Measurements from ENCODE around the gene TFG. TPM values are rescaled to one million over a fixed set of nuclear protein-coding genes. Genes with fewer than 3 reads are reported as not detected.

Gene TFG
- total and polyA plus RNA-seq, 4 experiments from 2014 or later = 42.3 to 56.6 (median 47.8) TPM

DNA sequence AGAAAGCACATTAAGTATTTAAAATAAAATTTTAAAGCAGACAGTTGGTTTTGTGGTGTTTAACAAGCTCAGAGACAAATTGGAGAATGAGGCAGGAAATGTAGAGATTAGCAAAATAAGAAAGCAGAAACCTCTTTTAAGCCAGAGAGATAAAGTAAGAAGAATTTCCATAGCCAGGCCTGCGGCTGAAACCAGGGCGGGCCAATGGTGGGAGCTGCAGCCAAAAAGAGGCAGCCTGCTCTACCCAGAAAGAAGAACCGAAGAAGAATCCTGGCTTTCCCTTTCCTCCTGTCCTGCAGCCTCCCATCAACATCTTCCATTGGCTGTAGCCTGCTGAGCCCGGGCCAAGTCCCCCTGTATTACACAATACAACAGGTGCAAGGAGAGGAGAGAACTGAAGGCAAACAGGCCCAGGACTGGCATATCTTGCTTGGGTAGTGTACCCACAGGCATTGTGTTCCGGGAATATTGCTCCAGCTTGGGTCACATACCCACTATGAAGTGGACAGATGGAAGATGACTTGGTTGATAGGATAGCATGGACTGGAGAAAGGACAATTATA is 11.5 kb upstream of the TFG start:
- no peaks in the 10 kb centered on the region for H3K9me3 ChIP-seq (ENCODE audit: control insufficient read depth in 1 of 2, low read length in 2 of 2)
- Mint-ChIP-seq H3K4me3 (no peak overlapping the region), H3K27me3 (peaks cover 35 to 41% of the 10 kb centered on the region in 2 donors), H3K27ac (no peak overlapping the region), H3K4me1 (no peaks in the 10 kb centered on the region), H3K36me3 (no peaks in the 10 kb centered on the region), H3K9me3 (peaks cover 0 to 4% (median 0%) of the 10 kb centered on the region in 8 donors)
- H3K27me3 ChIP-seq (ENCODE audit: insufficient read depth, low read length) = peaks cover 3% of the 10 kb centered on the region
- POLR2A ChIA-PET (ENCODE audit: partially characterized antibody) = no interaction called here
- no peak overlapping the region for H3K4me3 ChIP-seq (ENCODE audit: low read length in 2 of 2)
- H3K4me1 ChIP-seq (ENCODE audit: insufficient read depth, low read length) = no peaks in the 10 kb centered on the region
- H3K36me3 ChIP-seq (ENCODE audit: insufficient read depth, low read length) = no peaks in the 10 kb centered on the region
- no peak overlapping the region for H3K27ac ChIP-seq (ENCODE audit: low read depth, low read length)
- intact Hi-C loops (cut with micrococcal nuclease) = no loop called here
- CTCF ChIA-PET (ENCODE audit: partially characterized antibody) = interaction anchor here (0.6 kb wide), 1 partner anchor 24 kb away, joined by 3 read pairs; no protein-coding TSS in a partner anchor
- DNase-seq = no peak

DNA sequence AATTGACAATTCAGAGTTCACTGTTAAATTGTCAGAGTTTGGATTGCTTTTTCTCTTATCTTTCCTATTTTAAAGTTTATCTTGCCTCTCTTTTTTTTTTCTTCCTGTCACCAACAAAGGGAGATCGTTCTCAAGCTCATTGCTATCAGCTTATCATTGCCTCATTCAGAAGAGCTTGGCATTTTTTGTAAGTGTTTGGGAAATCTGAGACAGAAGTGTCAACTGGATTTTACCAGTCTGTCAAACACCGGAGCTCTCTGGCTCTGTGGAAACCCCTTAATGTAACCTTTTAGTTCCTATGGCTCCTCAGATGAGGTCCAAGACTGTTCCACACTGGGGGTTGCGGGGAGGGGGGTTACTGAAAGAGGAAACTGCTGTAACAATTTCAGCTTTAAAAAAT is 10.6 kb upstream of the TFG start:
- ChIA-PET CTCF (ENCODE audit: partially characterized antibody) (no interaction called here), POLR2A (ENCODE audit: partially characterized antibody) (no interaction called here)
- no peak overlapping the region for H3K4me3 ChIP-seq (ENCODE audit: low read length in 2 of 2)
- Mint-ChIP-seq H3K27me3 (peaks cover 35 to 39% of the 10 kb centered on the region in 2 donors), H3K36me3 (no peaks in the 10 kb centered on the region), H3K4me1 (no peaks in the 10 kb centered on the region), H3K27ac (no peak overlapping the region), H3K9me3 (peaks cover 0 to 4% (median 0%) of the 10 kb centered on the region in 8 donors), H3K4me3 (no peak overlapping the region)
- DNase-seq = no peak
- no peaks in the 10 kb centered on the region for H3K4me1 ChIP-seq (ENCODE audit: insufficient read depth, low read length)
- H3K36me3 ChIP-seq (ENCODE audit: insufficient read depth, low read length) = no peaks in the 10 kb centered on the region
- no peak overlapping the region for H3K27ac ChIP-seq (ENCODE audit: low read depth, low read length)
- intact Hi-C loops (cut with micrococcal nuclease) = no loop called here
- peaks cover 3% of the 10 kb centered on the region for H3K27me3 ChIP-seq (ENCODE audit: insufficient read depth, low read length)
- H3K9me3 ChIP-seq (ENCODE audit: control insufficient read depth in 1 of 2, low read length in 2 of 2) = no peaks in the 10 kb centered on the region

DNA sequence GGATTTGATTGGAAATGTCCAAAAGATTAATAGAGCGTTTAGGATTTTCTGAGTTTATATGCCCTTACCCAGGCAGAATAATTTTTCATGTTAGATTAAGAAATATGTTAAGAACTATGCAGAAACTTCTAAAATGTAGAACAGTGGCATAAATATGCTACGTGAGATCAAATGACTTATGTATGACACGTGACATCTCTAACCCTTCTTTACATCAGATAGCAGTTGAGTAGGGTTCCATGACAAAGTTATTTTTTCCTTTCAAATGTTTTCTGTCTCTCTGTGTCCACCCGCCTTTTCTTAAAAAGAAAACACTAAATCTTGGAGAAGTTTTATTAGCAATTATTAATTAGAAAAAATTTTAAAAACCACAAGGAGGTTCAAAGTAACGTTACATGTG is 8.6 kb upstream of the TFG start:
- H3K36me3 Mint-ChIP-seq = peaks cover 0 to 3% of the 10 kb centered on the region in 2 donors
- CTCF ChIA-PET (ENCODE audit: partially characterized antibody) = no interaction called here
- Histone ChIP-seq H3K4me1 (ENCODE audit: insufficient read depth, low read length) (no peaks in the 10 kb centered on the region), H3K4me3 (ENCODE audit: low read length in 2 of 2) (no peak overlapping the region), H3K9me3 (ENCODE audit: control insufficient read depth in 1 of 2, low read length in 2 of 2) (no peaks in the 10 kb centered on the region), H3K36me3 (ENCODE audit: insufficient read depth, low read length) (no peaks in the 10 kb centered on the region), H3K27me3 (ENCODE audit: insufficient read depth, low read length) (no peaks in the 10 kb centered on the region), H3K27ac (ENCODE audit: low read depth, low read length) (no peak overlapping the region)
- intact Hi-C loops (cut with micrococcal nuclease) = no loop called here
- H3K4me1 Mint-ChIP-seq = no peaks in the 10 kb centered on the region
- H3K9me3 Mint-ChIP-seq = peaks cover 0 to 4% (median 0%) of the 10 kb centered on the region in 8 donors
- H3K27ac Mint-ChIP-seq = no peak overlapping the region
- no peak overlapping the region for H3K4me3 Mint-ChIP-seq
- POLR2A ChIA-PET (ENCODE audit: partially characterized antibody) = no interaction called here
- peaks cover 25 to 31% of the 10 kb centered on the region in 2 donors for H3K27me3 Mint-ChIP-seq
- DNase-seq = no peak

DNA sequence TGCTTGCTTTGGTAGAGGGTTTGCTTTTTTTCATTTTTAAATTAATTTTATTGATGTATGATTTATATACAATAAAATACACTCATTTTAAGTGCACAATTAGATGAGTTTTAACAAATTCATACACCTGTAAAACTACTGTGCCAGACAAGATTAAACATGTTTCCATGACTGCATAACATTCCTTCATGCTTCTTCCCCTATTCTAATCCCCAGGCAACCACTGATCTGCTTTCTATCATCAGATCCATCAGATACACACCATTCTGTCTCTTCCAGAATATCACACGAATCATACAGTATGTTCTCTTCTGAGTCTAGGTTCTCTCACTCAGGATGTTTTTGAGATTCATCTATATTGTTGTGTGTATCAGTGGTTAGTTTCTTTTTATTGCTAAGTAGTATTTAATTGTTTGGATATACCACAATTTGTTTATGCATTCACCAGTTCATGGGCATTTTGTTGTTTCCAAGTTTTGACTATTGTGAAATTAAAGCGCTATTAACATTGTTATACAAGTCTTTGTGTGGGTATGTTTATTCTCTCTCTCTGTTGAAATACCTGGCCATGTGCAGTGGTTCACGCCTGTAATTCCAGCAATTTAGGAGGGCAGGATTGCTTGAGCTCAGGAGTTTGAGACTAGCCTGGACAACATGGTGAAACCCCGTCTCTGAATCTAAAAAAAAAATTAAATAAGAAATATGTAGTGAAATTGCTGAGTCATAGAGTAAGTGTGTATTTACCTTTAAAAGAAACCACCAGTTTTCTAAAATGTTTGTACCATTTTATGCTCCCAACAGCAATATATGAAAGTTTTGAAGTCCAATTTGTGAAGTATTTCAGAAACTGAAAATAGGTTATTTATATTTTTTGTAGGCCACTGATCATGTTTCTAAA is 7.0 kb upstream of the TFG start:
- no peaks in the 10 kb centered on the region for H3K36me3 ChIP-seq (ENCODE audit: insufficient read depth, low read length)
- no peaks in the 10 kb centered on the region for H3K27me3 ChIP-seq (ENCODE audit: insufficient read depth, low read length)
- H3K4me3 Mint-ChIP-seq = no peak overlapping the region
- H3K4me3 ChIP-seq (ENCODE audit: low read length in 2 of 2) = no peak overlapping the region
- H3K36me3 Mint-ChIP-seq = peaks cover 0 to 4% of the 10 kb centered on the region in 2 donors
- no peak overlapping the region for H3K27ac Mint-ChIP-seq
- ChIA-PET CTCF (ENCODE audit: partially characterized antibody) (no interaction called here), POLR2A (ENCODE audit: partially characterized antibody) (no interaction called here)
- H3K27me3 Mint-ChIP-seq = peaks cover 16 to 20% of the 10 kb centered on the region in 2 donors
- H3K4me1 ChIP-seq (ENCODE audit: insufficient read depth, low read length) = no peaks in the 10 kb centered on the region
- peaks cover 0 to 4% (median 0%) of the 10 kb centered on the region in 8 donors for H3K9me3 Mint-ChIP-seq
- no peak overlapping the region for H3K27ac ChIP-seq (ENCODE audit: low read depth, low read length)
- intact Hi-C loops (cut with micrococcal nuclease) = no loop called here
- H3K9me3 ChIP-seq (ENCODE audit: control insufficient read depth in 1 of 2, low read length in 2 of 2) = no peaks in the 10 kb centered on the region
- no peak for DNase-seq
- no peaks in the 10 kb centered on the region for H3K4me1 Mint-ChIP-seq

DNA sequence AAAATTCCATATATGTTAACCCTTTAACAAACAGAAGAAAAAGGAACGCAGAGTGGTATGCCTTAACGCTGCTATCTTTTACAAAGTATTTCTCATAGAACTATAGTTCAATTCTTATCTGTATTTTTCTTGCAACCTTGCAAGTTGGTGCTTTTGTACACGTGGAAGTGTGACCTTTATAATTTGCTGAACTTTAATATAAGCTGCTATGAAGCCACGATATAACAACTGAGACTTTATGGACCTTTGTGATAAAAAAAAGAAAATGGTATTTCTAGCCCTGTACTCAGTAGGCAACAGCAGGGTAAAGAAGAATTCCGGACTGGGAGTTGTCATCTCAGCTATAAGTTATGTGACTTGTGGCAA is 6.3 kb upstream of the TFG start:
- H3K9me3 Mint-ChIP-seq = peaks cover 0 to 4% (median 0%) of the 10 kb centered on the region in 8 donors
- Histone ChIP-seq H3K4me1 (ENCODE audit: insufficient read depth, low read length) (no peaks in the 10 kb centered on the region), H3K36me3 (ENCODE audit: insufficient read depth, low read length) (no peaks in the 10 kb centered on the region), H3K9me3 (ENCODE audit: control insufficient read depth in 1 of 2, low read length in 2 of 2) (no peaks in the 10 kb centered on the region), H3K27ac (ENCODE audit: low read depth, low read length) (no peak overlapping the region), H3K4me3 (ENCODE audit: low read length in 2 of 2) (no peak overlapping the region), H3K27me3 (ENCODE audit: insufficient read depth, low read length) (no peaks in the 10 kb centered on the region)
- H3K36me3 Mint-ChIP-seq = peaks cover 0 to 4% of the 10 kb centered on the region in 2 donors
- H3K4me1 Mint-ChIP-seq = peaks cover 0 to 2% (median 0%) of the 10 kb centered on the region in 4 donors
- H3K4me3 Mint-ChIP-seq = no peak overlapping the region
- H3K27me3 Mint-ChIP-seq = peaks cover 16 to 20% of the 10 kb centered on the region in 2 donors
- ChIA-PET CTCF (ENCODE audit: partially characterized antibody) (no interaction called here), POLR2A (ENCODE audit: partially characterized antibody) (no interaction called here)
- intact Hi-C loops (cut with micrococcal nuclease) = no loop called here
- H3K27ac Mint-ChIP-seq = no peak overlapping the region
- no peak for DNase-seq

DNA sequence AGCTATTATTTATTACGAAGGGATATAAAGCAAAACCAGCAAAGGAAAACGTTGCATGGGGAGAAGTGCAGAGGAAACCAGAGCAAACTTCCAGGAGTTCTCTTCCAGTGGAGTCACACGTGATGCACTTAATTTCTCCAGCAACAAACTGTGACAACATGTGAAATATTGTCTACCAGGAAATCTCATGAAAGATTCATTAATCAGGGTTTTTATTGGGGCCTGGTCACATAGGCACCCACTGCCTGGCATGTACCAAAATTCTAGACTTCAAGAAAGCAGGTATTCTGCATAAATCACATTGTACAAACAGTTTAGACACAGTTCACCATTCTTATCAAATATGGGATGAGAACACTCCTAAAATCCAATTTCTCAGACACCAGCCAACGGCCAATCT is 5.4 kb upstream of the TFG start:
- no peak overlapping the region for H3K4me3 ChIP-seq (ENCODE audit: low read length in 2 of 2)
- peaks cover 0 to 4% (median 0%) of the 10 kb centered on the region in 8 donors for H3K9me3 Mint-ChIP-seq
- intact Hi-C loops (cut with micrococcal nuclease) = no loop called here
- no peaks in the 10 kb centered on the region for H3K36me3 ChIP-seq (ENCODE audit: insufficient read depth, low read length)
- DNase-seq = no peak
- CTCF ChIA-PET (ENCODE audit: partially characterized antibody) = no interaction called here
- no peak overlapping the region for H3K27ac Mint-ChIP-seq
- POLR2A ChIA-PET (ENCODE audit: partially characterized antibody) = no interaction called here
- peaks cover 13% of the 10 kb centered on the region in 2 donors for H3K27me3 Mint-ChIP-seq
- no peak overlapping the region for H3K27ac ChIP-seq (ENCODE audit: low read depth, low read length)
- H3K4me1 ChIP-seq (ENCODE audit: insufficient read depth, low read length) = peaks cover 6% of the 10 kb centered on the region
- no peak overlapping the region for H3K4me3 Mint-ChIP-seq
- no peaks in the 10 kb centered on the region for H3K9me3 ChIP-seq (ENCODE audit: control insufficient read depth in 1 of 2, low read length in 2 of 2)
- peaks cover 5 to 11% (median 5%) of the 10 kb centered on the region in 4 donors for H3K4me1 Mint-ChIP-seq
- H3K27me3 ChIP-seq (ENCODE audit: insufficient read depth, low read length) = no peaks in the 10 kb centered on the region
- peaks cover under 1 to 4% of the 10 kb centered on the region in 2 donors for H3K36me3 Mint-ChIP-seq

DNA sequence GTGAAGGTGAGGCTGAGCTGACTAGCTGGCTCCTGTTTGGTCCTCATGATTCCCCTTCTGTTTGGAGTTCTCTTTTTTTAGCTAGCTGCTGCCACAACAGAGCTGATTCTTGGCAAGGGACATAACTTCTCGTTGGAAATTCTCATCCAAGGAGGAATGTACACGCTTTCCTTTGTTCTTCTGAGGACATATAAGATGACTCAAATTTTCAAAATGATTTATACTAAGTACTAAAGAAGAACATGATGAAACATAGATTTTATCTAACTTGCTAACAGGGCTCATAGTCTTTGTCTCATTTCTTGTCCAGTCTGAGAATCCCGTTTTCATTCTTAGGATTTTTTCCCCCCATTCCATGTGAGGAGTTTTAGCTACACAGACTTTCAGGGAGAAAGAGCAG is 2.9 kb upstream of the TFG start:
- no peak overlapping the region for H3K4me3 ChIP-seq (ENCODE audit: low read length in 2 of 2)
- intact Hi-C loops (cut with micrococcal nuclease) = loop anchor here (5.0 kb wide), 2 partner anchors 114 to 889 kb away; partner anchors contain the start of gene CMSS1
- Mint-ChIP-seq H3K4me1 (peaks cover 14 to 26% (median 17%) of the 10 kb centered on the region in 4 donors), H3K9me3 (peaks cover 0 to 4% (median 0%) of the 10 kb centered on the region in 8 donors), H3K36me3 (peaks cover 7 to 10% of the 10 kb centered on the region in 2 donors), H3K27ac (no peak overlapping the region), H3K4me3 (no peak overlapping the region), H3K27me3 (peaks cover 3 to 6% of the 10 kb centered on the region in 2 donors)
- H3K4me1 ChIP-seq (ENCODE audit: insufficient read depth, low read length) = peaks cover 21% of the 10 kb centered on the region
- DNase-seq = no peak
- ChIA-PET CTCF (ENCODE audit: partially characterized antibody) (interaction anchor here (1.0 to 1.4 kb wide), 2 partner anchors 9 to 117 kb away, joined by 3 to 4 read pairs; no protein-coding TSS in a partner anchor), POLR2A (ENCODE audit: partially characterized antibody) (no interaction called here)
- no peak overlapping the region for H3K27ac ChIP-seq (ENCODE audit: low read depth, low read length)
- H3K9me3 ChIP-seq (ENCODE audit: control insufficient read depth in 1 of 2, low read length in 2 of 2) = no peaks in the 10 kb centered on the region
- no peaks in the 10 kb centered on the region for H3K36me3 ChIP-seq (ENCODE audit: insufficient read depth, low read length)
- no peaks in the 10 kb centered on the region for H3K27me3 ChIP-seq (ENCODE audit: insufficient read depth, low read length)
